HG03469 (cell line): ENCODE data around the gene HEXD.

Source experiments
- ATAC-seq: cut with Tn5 transposase; IDR thresholded peaks from one replicate; pipeline ENCODE4 v1.9.1; 2021; ENCODE audit warnings: mild to moderate bottlenecking, moderate library complexity, moderate number of reproducible peaks; ENCODE audit not compliant: unreplicated experiment

Gene HEXD

DNA sequence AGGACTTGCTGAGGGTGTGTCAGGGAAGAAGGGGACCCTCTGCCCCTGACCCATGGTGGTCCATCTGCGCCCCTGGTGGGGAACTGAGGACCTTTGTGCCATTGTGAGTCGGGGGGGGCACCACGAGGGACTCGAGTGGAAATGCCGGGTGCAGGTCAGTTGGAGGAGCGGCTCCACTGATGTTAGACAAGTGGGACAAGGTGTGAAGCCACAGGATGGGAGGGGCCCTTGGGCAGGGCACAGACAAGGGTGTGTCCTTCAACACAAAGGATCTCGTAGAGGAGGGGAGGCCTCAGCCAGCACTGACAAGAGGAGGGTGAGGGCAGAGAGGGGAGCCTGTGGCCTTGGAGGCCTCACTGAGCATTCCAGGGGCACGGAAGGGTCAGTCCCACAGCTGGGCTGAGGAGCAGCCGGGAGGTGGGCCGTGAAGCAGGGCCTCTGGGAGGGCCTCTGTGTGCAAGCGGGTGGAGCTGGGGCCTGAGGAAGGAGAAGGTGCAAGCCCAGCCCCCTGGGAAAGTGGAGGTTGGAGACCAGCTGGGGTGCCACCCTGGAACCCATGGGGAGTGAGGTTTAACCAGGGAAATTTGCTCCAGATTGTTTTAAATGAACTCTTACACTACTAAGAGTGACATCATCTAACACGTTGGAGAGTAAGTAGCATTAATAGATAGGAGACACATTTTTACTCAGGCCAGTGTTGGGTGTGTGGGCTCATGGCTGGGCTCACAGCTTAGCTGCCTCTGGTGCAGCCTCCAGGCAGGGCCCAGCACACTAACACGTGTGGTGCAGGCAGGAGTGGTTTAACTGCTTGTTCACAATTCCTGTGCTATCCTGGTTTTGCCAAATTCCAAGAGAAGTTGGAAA, 68.3 kb downstream of the HEXD start:
- no peak for ATAC-seq

DNA sequence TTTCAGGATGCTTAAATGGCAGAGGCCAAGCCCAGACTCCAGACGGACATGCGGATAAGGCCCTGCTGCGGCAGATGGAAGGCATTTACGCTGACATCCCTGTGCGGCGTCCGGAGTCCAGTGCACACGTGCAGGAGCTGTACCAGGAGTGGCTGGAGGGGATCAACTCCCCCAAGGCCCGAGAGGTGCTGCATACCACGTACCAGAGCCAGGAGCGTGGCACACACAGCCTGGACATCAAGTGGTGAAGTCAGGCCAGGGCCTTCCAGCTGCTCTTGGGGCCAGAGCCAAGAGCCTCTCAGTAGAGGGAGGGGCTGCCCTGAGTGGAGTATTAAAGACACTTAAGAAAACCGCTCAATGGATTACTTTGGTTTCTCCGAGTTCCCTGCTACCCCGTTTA, 69.8 kb downstream of the HEXD start:
- no peak for ATAC-seq

DNA sequence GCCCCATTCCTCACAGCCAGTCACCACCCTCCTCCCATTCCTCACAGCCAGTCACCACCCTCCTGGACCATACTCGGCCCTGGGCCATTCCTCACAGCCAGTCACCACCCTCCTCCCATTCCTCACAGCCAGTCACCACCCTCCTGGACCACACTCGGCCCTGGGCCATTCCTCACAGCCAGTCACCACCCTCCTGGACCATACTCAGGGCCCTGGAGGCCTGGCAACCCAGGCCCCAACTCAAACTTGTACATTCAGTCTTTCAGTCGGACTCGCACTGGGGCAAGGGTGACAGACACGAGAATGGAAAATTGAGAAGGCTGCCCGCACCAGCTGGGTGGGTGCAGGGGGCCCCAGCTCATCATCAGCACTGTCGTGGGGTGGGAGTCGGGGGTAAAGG, 71.0 kb downstream of the HEXD start:
- no peak for ATAC-seq

DNA sequence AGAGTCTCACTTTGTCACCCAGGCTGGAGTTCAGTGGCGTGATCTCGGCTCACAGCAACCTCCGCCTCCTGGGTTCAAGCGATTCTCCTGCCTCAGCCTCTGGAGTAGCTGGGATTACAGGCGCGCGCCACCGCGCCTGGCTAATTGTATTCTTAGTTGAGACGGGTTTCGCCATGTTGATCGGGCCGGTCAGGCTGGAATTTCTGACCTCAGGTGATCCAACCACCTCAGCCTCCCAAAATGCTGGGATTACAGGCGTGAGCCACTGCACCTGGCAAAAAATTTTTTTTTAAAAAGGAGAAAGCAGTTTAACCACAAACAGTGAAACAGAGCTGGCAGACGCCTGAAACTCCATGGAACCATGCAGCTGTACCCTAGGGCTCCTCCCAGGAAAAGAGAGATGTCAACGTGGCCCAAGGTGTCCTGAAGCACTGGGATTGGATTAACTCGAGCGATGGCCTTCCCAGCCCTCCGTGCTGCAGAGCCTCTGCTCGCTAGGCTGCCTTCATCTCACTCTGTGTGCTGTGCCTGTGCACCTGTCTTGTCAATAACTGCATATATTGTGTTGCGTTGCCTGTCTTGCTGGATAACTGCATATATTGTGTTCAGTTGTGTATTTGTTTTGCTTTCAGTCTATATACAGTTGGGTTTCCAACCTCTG, 71.8 kb downstream of the HEXD start:
- ATAC-seq, result no peak

DNA sequence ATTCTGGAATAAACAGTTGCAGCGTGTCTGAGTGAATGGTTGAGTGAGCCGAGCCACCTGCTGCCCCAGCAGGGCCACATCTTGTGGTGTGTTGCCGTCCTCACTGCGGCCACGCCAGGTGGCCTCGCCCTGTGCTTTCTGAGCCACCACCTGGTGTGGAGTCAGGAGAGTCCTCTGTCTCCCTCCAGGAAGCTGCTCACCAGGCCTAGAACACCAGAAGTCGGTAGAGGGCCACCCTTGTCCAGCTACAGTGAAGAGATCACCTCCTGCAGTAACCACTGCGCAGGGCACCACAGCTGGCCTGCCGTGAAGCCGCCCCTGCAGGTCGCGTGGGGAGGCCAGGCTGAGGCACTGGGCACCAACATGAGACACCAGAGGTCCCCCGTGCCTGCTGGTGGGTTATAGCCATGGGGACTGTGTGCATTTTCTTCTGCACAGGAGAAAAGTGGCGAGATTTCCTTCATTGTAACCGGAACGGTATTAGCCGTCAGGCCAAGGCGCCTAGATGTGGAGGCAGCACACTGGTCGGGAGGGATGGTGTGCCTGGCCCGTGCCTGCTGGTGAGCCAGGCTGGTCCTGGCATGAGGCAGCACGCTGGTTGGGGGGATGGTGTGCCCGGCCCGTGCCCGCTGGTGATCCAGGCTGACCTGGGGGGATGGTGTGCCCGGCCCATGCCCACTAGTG, 72.5 kb downstream of the HEXD start:
- ATAC-seq, result no peak

DNA sequence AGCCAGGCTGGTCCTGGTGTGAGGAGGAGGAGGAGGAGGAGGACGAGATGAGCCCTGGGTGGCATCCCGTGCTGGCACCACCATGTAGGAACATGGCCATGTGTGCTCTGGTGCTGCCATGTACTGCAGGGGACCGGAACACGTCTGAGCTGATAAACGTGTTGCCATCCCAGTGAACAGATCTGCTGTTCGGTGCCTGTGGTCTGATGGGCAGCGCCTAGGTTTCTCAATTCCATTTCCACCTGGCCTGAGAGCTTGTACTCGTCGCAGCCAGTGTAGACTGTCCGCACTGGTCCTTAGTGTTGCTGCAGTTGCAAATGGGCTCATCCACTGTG, 73.0 kb downstream of the HEXD start:
- ATAC-seq, result no peak

DNA sequence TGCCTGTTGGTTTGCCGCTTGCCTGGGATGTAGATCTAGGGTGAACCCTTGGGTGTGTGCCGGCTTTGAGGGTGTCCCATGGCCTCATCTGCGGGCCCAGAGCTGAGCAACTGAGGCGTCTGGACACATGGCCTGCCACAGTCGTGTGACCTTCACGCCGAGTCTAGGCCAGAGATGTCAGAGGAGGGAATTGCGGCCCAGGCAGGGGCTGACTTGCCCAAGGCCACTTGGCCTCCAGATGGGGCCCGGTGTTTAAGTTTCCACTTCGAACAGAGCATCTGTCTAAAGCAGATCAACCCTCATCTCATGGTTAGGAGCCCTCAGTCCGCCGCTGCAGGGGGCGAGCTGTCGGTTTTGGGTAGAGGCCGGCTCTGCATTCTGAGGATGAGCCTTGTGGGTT, 73.4 kb downstream of the HEXD start:
- ATAC-seq, result no peak
